Measurements from ENCODE around the gene ANO6.
A peak's percentile ranks its signal among the peaks of the same experiment; 100 is the strongest.

The ANO6 gene

GRCh38 chr12:45327823-45328383, 112.0 kb downstream of the ANO6 start:
- ATAC-seq (no peak), DNase-seq (ENCODE audit: low spot score in 2 of 2) (no peak)
- Mint-ChIP-seq H3K4me1 (peaks cover 16% of the 10 kb centered on the region), H3K9me3 (no peaks in the 10 kb centered on the region), H3K4me3 (no peak overlapping the region), H3K36me3 (peaks cover 9% of the 10 kb centered on the region), H3K27ac (no peak overlapping the region)

- ATAC-seq (no peak), DNase-seq (ENCODE audit: low spot score in 2 of 2) (no peak)
- no peak overlapping the region for H3K4me3 Mint-ChIP-seq
- H3K27ac Mint-ChIP-seq = no peak overlapping the region
- peaks cover 15% of the 10 kb centered on the region for H3K4me1 Mint-ChIP-seq
- peaks cover 10% of the 10 kb centered on the region for H3K36me3 Mint-ChIP-seq
- no peaks in the 10 kb centered on the region for H3K9me3 Mint-ChIP-seq
Measured at GRCh38 chr12:45329238-45329637, 113.3 kb downstream of the ANO6 start.

DNA sequence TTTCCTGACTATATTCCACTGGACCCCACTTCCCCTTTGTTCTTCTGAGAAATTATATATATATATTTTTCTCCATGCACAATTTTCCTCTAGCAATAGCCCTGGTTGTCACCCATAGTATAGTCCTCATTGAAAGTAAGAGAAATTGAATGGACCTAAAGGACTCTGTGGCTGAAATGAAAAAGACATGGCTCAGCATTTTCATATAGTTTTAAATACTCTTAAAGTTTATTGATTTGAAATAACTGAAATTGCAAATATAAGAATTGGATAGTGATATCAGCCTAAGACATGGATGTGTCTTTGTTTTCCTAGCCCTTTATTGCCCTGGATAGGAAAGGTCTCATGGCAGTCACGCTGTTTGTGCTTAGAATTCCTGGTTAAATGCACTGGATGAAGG, 113.8 kb downstream of the ANO6 start:
- ATAC-seq (no peak), DNase-seq (ENCODE audit: low spot score in 2 of 2) (no peak)
- H3K27ac Mint-ChIP-seq = no peak overlapping the region
- H3K4me1 Mint-ChIP-seq = peaks cover 11% of the 10 kb centered on the region
- no peaks in the 10 kb centered on the region for H3K9me3 Mint-ChIP-seq
- peaks cover 14% of the 10 kb centered on the region for H3K36me3 Mint-ChIP-seq
- no peak overlapping the region for H3K4me3 Mint-ChIP-seq

- DNase-seq (ENCODE audit: low spot score in 2 of 2) = no peak
- H3K4me3 Mint-ChIP-seq = no peak overlapping the region
- no peak overlapping the region for H3K27ac Mint-ChIP-seq
- ATAC-seq = no peak
- H3K36me3 Mint-ChIP-seq = peaks cover 15% of the 10 kb centered on the region
- H3K4me1 Mint-ChIP-seq = peaks cover 5% of the 10 kb centered on the region
- H3K9me3 Mint-ChIP-seq = no peaks in the 10 kb centered on the region
Measured at GRCh38 chr12:45331552-45331951, 115.7 kb downstream of the ANO6 start.

GRCh38 chr12:45334396-45334795, 118.5 kb downstream of the ANO6 start:
- peaks cover 15% of the 10 kb centered on the region for H3K36me3 Mint-ChIP-seq
- no peaks in the 10 kb centered on the region for H3K4me1 Mint-ChIP-seq
- no peak overlapping the region for H3K4me3 Mint-ChIP-seq
- no peak for ATAC-seq
- DNase-seq (ENCODE audit: low spot score in 2 of 2) = no peak
- H3K9me3 Mint-ChIP-seq = no peaks in the 10 kb centered on the region
- no peak overlapping the region for H3K27ac Mint-ChIP-seq

- H3K27ac Mint-ChIP-seq = no peak overlapping the region
- ATAC-seq (peak; percentile 74), DNase-seq (ENCODE audit: low spot score in 2 of 2) (no peak)
- no peaks in the 10 kb centered on the region for H3K4me1 Mint-ChIP-seq
- peaks cover 15% of the 10 kb centered on the region for H3K36me3 Mint-ChIP-seq
- H3K9me3 Mint-ChIP-seq = no peaks in the 10 kb centered on the region
- no peak overlapping the region for H3K4me3 Mint-ChIP-seq
Measured at GRCh38 chr12:45336331-45336730, 120.4 kb downstream of the ANO6 start.

- DNase-seq (ENCODE audit: low spot score in 2 of 2) = no peak
- Mint-ChIP-seq H3K4me1 (no peaks in the 10 kb centered on the region), H3K27ac (no peak overlapping the region)
Measured at GRCh38 chr12:45336762-45337596, 121.1 kb downstream of the ANO6 start.

DNA sequence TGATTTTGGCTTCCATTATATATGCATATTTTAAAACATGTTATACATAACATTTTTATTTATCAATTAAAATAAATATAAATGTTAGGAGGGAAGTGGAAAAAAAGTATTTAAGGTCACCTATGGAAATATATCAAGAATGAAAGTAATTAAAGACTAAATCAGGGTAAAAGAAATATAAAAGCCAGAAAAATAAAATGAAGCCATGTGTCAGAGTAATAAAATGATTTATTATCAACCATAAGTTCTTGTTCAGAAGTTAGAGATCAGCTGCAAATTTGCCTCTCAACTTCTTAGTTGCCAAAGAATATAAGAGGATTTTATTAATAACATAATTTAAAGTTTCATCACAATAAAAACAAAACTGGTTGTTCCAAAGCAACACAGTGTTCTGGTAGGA, 121.9 kb downstream of the ANO6 start:
- Mint-ChIP-seq H3K27ac (no peak overlapping the region), H3K4me1 (no peaks in the 10 kb centered on the region), H3K4me3 (no peak overlapping the region), H3K9me3 (no peaks in the 10 kb centered on the region), H3K36me3 (peaks cover 7% of the 10 kb centered on the region)
- ATAC-seq (no peak), DNase-seq (ENCODE audit: low spot score in 2 of 2) (no peak)

More at GRCh38 chr12:45336762-45337596, 121.1 kb downstream of the ANO6 start:
- no peaks in the 10 kb centered on the region for H3K9me3 Mint-ChIP-seq
- ATAC-seq = no peak
- H3K36me3 Mint-ChIP-seq = peaks cover 15% of the 10 kb centered on the region
- H3K4me3 Mint-ChIP-seq = no peak overlapping the region

DNA sequence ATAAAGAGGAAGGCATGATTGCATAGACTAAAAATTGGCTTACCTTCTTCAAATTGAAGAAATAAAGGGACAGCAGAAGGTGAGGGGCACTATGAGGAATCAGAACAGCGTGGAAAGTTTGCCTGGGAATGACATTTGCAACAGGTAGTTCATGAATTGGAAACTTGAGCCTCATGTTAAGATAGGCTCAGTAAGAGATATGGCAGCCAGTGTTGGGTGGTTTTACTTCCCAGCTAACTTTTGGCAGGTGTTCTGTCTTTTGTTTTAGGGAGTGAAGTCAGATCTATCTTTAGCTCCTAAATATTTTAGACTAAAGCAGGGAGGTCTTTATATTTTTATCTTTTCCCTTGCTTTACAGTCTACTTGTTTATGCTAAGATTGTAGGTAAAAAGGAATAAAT, 122.4 kb downstream of the ANO6 start:
- DNase-seq (ENCODE audit: low spot score in 2 of 2) (no peak), ATAC-seq (no peak)
- H3K4me1 Mint-ChIP-seq = no peaks in the 10 kb centered on the region
- H3K27ac Mint-ChIP-seq = no peak overlapping the region
- H3K9me3 Mint-ChIP-seq = no peaks in the 10 kb centered on the region
- no peak overlapping the region for H3K4me3 Mint-ChIP-seq
- peaks cover 5% of the 10 kb centered on the region for H3K36me3 Mint-ChIP-seq

GRCh38 chr12:45339035-45339434, 123.1 kb downstream of the ANO6 start:
- Mint-ChIP-seq H3K4me3 (no peak overlapping the region), H3K27ac (no peak overlapping the region), H3K36me3 (peaks cover 5% of the 10 kb centered on the region), H3K9me3 (no peaks in the 10 kb centered on the region), H3K4me1 (no peaks in the 10 kb centered on the region)
- DNase-seq (ENCODE audit: low spot score in 2 of 2) (no peak), ATAC-seq (no peak)

GRCh38 chr12:45342171-45342570, 126.3 kb downstream of the ANO6 start:
- DNase-seq (ENCODE audit: low spot score in 2 of 2) (no peak), ATAC-seq (no peak)
- H3K36me3 Mint-ChIP-seq = peaks cover 5% of the 10 kb centered on the region
- no peak overlapping the region for H3K27ac Mint-ChIP-seq
- no peak overlapping the region for H3K4me3 Mint-ChIP-seq
- H3K9me3 Mint-ChIP-seq = no peaks in the 10 kb centered on the region
- no peaks in the 10 kb centered on the region for H3K4me1 Mint-ChIP-seq

DNA sequence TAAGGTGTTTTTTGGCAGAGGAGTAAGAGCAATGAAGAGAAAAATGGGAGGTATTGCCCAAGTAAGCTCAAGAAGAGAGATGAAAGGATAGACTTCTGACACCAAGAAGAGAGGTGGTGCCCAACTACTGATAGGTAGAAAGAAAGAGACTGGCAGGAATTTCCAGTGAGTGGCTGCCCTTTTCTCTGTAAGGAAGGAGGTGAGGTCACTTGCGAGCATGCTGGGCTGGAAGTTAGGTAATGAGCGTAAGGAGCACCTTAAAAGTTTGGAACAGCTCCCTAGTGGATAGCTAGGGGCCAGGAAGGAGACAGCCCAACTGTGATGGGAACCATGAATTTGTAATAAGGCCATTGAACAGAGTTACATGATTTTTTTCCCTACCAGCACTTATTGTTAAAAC, 127.0 kb downstream of the ANO6 start:
- H3K4me1 Mint-ChIP-seq = no peaks in the 10 kb centered on the region
- no peak for DNase-seq (ENCODE audit: low spot score in 2 of 2)
- no peak overlapping the region for H3K27ac Mint-ChIP-seq
- ATAC-seq = no peak
- no peaks in the 10 kb centered on the region for H3K9me3 Mint-ChIP-seq
- H3K36me3 Mint-ChIP-seq = peaks cover 9% of the 10 kb centered on the region
- H3K4me3 Mint-ChIP-seq = no peak overlapping the region

DNA sequence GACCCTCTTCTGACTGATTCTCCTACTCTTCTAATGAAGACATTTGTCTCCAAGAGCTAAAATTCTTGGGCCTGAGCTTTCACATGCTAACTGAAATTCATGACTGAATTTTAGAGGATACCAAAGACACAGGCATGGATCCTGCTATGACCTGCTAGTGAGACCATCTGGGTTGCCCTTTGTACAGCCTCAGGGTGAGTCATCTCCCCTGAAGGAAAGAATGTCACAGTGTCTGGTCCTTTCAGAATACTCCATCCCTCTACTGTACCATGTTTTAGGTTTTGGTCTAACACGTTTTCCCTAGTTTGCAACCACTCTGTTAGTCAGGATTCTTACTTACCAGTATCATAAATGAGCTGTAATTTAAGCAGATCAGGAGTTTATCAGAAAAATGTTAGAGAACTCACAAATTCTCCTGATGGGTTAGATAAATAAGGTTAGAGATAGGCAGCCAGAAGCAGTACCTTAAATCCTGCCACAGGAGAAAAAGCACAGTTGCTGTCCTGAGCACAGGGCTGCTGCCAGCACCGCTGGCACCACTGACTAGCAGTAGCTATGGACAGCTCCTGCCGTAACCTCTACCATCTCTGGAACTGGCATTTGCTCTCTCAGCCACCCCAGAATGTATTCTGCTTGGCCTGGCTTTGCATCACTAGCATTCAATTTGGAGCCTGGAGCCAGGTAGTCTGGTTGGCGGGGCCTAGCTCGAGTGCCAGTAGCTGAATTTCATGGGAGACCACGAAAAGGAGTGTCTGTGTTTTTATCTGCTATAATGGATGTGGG, 127.6 kb downstream of the ANO6 start:
- ATAC-seq (peak; percentile 82), DNase-seq (ENCODE audit: low spot score in 2 of 2) (no peak)
- no peaks in the 10 kb centered on the region for H3K9me3 Mint-ChIP-seq
- no peak overlapping the region for H3K27ac Mint-ChIP-seq
- H3K4me1 Mint-ChIP-seq = no peaks in the 10 kb centered on the region
- no peak overlapping the region for H3K4me3 Mint-ChIP-seq
- H3K36me3 Mint-ChIP-seq = peaks cover 15% of the 10 kb centered on the region

DNA sequence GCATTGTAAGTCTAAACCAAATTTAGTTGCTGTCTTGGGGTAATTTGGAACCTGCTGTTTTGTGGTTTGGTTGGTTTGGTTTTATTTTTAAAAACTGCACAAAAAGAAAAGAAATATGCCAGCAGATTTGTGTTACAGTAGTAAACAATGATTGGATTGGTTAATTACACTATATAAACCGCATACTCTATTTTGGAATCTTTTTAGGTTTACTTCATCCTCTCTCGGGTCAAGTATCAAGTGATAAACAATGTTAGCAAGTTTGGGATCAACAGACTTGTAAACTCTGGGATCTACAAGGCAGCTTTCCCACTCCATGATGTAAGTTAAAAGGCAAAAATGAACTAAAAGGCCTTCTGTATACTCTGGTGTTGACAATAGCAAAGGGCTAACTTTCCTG, 132.4 kb downstream of the ANO6 start:
- H3K4me1 Mint-ChIP-seq = no peaks in the 10 kb centered on the region
- ATAC-seq (no peak), DNase-seq (ENCODE audit: low spot score in 2 of 2) (no peak)
- peaks cover 48% of the 10 kb centered on the region for H3K36me3 Mint-ChIP-seq
- H3K4me3 Mint-ChIP-seq = no peak overlapping the region
- H3K27ac Mint-ChIP-seq = no peak overlapping the region
- no peaks in the 10 kb centered on the region for H3K9me3 Mint-ChIP-seq

GRCh38 chr12:45348986-45349385, 133.1 kb downstream of the ANO6 start:
- peaks cover 48% of the 10 kb centered on the region for H3K36me3 Mint-ChIP-seq
- no peak overlapping the region for H3K4me3 Mint-ChIP-seq
- DNase-seq (ENCODE audit: low spot score in 2 of 2) (no peak), ATAC-seq (no peak)
- H3K27ac Mint-ChIP-seq = no peak overlapping the region
- H3K9me3 Mint-ChIP-seq = no peaks in the 10 kb centered on the region
- H3K4me1 Mint-ChIP-seq = peaks cover 6% of the 10 kb centered on the region

DNA sequence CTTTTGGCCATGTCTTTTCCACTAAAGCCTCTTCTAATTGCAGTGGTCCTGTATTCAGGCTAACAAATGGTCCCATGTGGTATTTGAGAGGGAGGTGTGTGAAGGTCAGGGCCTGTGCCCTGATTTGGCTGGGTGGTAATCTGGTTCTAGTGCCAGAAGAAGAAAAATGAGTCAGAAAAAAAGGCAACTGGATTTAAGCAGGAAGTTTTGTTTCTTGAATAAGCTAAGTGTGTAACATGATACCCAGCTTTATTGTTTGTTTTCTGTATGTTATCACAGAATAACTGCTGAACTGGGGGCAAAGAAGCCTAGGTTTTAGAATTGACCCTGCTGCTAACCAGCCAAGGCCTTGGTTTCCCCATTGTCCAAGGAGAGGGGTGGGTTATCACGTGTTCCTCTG, 134.0 kb downstream of the ANO6 start:
- Mint-ChIP-seq H3K36me3 (peaks cover 48% of the 10 kb centered on the region), H3K9me3 (no peaks in the 10 kb centered on the region), H3K27ac (no peak overlapping the region), H3K4me1 (peaks cover 11% of the 10 kb centered on the region), H3K4me3 (no peak overlapping the region)
- no peak for DNase-seq (ENCODE audit: low spot score in 2 of 2)
- no peak for ATAC-seq

Measured in stimulated activated effector memory CD8-positive, alpha-beta T cell treated with anti-CD3 and anti-CD28 coated beads, Interleukin-12 subunit alpha, Interleukin-12 subunit beta, amount 100 ng/mL, for 72 hours (primary cell).